KBM-7 (cell line): Measurements from ENCODE around the gene MYO1H.
"Not testable (repeated sequence)": the region's sequence is repeated elsewhere in the genome, so short reads cannot be mapped to it uniquely, and the experiment has no call there.

Source experiments
- DNase-seq: peaks from one replicate; pipeline ENCODE4 v3.0.0-alpha.2; 2015
- in situ Hi-C: fragments of 300-500 bp; cut with MboI; formaldehyde crosslinking; loops from 2 replicates; pipeline ENCODE4 v1.14.3; 2020; ENCODE audit warnings: low sequenced_read_pairs, low pct_unique_long_range_greater_than_20kb, mixed read lengths

The MYO1H gene

DNA sequence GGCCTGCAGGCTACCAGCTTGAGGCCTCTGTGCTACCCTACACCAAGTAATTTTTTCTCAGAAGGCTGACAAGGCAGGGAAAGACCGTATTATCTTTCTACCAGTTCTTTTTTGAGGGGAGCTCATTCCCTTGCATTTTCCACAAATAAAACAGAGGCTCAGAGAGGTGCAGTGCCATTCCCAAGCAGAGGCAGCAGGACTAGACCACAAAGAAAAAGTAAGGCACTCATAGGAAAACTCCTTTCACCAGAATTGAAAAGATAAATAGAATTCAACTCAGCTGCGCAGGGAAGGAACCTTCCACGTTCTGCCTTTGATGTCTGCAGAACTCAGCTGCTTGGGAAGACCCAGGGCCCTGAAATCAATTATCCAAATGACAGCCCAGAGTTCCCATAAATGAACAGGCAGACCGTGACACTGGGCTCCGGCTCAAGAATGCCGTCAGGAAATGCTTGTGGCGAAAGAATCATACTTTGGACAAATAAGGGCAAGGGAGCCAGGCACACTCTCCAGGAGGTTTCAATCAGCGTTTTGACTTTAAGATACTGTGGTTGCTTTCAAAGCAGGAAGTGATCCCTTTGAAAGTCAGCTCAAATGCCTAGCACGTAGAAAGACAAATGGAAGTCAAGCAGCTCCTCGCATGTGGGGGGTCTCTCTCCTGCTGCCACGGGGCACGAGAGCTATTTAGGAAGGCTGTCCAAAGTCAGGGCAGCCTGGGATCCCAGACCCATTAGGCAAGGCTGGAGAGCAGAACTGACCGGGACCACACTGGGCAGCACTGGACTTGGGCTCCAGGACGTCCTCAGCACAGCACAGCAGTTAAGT is 115.4 kb downstream of the MYO1H start:
- DNase-seq, result peak; percentile 64
- in situ Hi-C loops, result no loop called here

DNA sequence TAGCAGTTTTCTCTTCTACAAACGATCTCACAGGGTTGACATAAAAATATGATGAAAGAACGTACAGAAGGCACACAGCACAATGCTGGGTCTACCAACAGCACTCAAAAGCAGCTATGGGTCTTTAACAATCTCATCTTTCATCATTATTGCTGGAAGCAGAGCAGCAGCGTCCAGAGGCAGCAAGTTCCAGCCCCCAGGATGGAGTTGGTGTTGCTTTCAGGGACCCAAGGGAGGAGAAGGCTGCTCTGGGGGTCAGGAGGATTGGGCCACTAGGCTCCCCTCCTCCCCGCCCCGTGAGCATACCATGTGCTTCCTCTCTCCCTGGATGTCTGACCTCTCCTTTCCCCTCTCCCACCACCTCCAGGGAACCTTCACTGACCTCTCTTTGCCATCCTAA is 116.1 kb downstream of the MYO1H start:
- no peak for DNase-seq

DNA sequence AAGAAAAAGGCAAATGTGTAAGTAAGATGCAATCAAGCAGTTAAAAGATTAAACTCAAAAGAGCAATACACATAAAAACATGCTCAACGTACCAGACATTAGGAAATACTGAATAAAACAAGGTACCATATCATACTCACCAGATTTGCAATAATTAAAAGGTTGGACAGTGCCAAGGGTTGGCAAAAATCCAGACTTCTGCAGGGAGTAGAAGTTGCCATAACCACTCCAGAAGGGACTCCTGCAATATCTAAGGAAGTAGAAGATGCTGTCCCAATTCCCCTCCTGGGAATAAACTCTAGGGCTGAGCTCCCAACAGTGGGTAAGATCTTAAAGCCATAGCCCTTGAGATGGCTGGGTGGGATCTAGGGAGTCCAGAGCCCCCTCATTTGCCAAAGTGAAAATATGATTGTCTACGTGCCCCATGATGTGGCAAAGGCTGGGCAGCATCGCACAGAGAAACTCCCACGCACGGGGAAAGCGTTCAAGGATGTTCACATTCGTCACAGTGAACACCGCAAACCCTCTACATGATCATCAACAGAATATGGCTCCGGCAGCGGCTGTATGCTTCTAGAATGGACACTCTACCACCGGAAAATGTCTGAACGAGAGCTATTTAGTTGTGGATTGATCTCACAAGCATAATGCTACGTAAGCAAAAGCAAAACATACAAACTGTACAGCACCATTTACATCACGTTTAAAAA is 117.1 kb downstream of the MYO1H start:
- DNase-seq, result no peak
- in situ Hi-C loops, result no loop called here

More for the DNA sequence above, 116.1 kb downstream of the MYO1H start:
- in situ Hi-C loops, result no loop called here

DNA sequence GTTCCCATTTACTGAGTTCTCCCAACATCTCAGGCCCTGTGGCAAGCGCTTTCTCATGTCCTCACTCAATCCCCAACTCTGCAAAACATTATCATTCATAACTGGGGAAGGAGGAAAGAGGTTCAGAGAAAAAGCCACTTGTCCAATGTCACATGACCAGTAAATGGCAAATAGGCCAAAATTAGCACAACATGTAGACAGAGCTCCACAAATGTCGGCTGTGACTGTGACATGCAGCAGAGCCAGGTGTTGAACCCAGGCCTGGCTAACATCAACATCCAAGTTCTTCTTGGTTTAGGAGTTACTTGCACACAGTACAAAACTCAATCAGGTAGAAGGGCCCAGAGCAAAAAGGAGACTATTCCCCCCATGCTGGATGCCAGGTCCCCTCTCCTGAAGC is 118.6 kb downstream of the MYO1H start:
- in situ Hi-C loops, result no loop called here
- no peak for DNase-seq

DNA sequence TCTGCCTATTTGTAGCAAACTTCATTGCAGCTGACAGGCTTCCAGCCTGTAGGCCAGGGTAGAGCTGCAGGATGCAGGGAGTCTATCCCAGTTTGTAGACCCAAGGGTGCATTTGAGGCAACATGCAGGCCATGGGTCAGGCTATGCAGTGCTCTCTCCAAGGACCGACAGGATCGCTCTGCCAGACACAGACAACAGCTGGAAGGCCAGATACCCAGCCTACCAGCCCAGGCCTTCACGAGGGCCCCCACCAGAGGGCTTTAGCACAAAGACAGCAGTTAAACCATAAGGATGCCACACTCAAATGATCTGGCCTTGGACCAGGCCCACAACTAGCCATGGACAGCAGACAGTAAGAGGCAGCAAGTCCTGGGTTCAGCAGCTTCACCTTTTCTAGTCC is 119.1 kb downstream of the MYO1H start:
- in situ Hi-C loops, result no loop called here
- DNase-seq, result no peak

DNA sequence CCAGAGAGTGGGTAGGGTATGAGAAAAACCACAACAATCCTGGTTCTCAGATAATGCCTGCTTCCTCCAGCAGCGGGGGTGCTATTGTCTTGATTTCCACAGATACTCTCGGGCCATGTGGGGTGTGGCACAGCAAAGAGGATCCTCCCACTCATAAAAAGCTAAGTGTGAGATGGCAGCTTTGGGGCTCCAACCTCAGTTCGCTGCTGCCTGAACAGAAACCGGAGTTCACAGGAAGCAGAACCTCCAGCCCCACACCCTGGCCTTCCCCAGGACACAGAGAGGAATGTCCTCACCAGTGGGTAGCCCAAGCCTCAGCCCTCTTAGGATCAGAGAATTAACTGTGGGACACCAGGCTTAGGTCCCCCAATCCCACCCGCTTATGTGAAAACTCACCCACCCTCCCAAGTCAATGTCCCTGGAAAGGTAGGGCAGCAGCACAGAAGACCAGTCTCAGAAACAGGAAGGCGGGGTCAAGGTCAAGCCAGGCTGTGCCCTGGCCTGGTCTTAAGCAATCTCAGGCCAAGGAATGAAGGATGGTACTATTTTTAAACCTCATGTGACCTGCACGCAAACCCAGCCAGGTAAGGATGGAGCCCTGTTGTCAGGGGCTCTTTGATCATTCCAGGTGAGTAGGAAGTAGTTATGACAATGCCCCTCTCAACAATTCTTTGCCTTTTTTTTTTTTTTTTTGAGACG is 120.4 kb downstream of the MYO1H start:
- peak; percentile 48 for DNase-seq
- in situ Hi-C loops, result no loop called here

DNA sequence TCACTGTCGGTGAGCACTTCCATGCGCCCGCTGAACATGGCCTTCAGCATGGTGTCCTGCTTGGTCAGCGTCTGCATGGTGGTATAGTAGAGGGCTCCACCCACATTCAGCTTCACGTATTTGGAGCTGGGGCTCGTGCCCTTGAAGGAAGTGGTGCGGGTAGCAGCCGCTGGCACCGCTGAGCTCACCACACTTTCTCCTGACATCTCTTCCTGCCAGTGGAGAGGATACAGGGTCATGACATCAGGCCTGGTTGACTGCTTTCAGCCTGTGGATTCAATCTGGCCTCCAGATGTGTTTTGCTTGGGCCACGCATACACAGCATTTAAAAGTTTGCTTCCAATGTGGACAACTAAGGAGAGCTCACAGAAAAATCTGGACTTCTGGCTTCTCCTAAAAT is 121.8 kb downstream of the MYO1H start:
- in situ Hi-C loops, result no loop called here
- DNase-seq, result no peak

DNA sequence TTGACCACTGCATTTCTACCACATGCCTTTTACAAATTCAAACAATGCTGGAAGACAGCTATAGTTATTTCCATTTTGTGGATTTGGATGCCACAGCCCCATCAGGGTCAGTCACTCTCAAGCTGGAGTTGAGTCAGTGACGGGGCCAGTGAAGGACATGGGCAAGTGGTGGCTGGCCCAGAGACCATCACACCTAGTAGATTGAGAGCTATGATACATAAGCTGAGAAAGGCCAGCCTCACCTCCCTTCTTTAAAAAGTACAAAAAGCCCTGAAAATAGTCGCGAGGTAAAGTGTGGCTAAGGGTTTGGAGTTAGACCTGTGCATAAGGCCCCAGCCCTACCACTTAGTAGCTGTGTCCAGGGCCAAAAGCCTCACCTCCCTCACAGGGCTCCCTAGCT is 125.3 kb downstream of the MYO1H start:
- DNase-seq, result no peak
- in situ Hi-C loops, result no loop called here

DNA sequence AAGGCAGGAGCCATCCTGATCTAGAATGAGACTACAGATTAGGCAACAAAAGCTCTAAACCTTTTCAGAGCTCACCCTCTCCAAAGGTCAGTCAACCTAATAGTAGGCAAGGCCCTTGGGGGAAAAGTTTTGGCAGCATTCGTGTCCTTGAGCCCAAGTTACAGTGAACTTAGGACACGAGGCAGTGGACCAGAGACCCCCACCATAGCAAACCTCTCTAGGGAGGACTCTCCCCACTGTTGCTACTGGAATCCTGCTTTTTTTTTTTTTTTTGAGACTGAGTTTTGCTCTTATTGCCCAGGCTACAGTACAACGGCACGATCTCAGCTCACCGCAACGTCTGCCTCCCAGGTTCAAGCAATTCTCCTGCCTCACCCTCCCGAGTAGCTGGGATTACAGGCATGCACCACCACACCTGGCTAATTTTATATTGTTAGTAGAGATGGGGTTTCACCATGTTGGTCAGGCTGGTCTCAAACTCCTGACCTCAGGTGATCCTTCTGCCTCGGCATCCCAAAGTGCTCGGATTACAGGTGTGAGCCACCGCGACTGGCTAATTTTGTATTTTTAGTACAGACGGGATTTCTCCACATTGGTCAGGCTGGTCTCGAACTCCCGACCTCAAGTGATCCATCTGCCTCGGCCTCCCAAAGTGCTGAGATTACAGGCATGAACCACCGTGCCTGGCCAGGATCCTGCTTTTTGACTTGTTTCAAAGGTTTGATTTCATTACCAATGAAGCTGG is 126.0 kb downstream of the MYO1H start:
- DNase-seq, in situ Hi-C loops: not testable (repeated sequence)

DNA sequence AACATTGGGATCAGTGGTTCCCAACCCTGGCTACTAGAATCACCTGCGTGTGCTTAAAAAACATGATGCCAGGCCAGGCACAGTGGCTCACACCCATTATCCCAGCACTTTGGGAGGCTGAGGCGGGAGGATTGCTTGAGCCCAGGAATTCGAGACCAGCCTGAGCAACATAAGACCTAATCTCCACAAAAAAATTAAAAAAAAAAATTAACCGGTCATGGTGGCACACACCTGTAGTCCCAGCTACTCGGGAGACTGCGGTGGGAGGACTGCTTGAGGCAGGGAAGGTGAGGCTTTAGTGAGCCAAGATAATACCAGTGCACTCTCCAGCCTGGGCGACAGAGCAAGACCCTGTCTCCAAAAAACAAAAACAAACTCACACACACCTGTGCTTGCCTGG is 127.4 kb downstream of the MYO1H start:
- DNase-seq, result no peak
- in situ Hi-C loops, result no loop called here

DNA sequence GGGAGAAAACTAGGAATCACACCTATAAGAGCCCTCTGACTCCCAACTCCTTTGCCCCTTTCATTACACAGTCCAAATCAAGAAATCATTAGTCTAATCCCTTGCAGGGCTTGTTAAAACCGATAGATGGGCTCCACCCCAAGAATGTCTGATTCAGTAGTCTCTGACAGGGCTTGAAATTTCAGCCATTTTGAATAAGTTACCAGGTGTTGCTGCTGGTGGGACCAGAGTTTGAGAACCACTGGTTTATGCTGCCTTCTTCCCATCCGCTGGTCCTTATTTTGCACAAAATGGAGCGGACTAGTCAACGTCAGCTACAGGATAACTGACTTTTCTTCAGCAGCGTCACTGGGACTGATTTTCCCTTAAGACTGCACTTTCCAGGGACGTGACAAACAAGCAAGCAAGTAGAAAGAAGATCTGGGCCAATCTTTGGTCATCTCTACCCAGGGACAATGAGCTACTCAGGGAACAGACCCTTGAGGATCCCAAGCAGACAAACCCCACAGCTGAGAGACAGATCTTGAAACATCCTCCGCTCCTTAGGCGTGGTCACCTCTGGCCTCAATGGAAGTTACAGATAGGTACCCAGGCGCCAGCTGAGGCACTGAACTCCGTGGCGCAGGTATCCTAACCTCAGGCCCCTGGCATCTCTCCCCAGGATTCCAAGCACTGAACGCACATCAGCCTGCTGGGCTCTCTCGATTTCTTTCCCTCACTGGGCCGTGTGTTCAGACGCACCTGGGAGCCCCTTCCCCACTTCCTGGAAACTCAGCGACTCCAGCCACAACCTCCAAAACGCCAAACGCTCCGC is 128.5 kb downstream of the MYO1H start:
- in situ Hi-C loops, result no loop called here
- DNase-seq, result no peak

DNA sequence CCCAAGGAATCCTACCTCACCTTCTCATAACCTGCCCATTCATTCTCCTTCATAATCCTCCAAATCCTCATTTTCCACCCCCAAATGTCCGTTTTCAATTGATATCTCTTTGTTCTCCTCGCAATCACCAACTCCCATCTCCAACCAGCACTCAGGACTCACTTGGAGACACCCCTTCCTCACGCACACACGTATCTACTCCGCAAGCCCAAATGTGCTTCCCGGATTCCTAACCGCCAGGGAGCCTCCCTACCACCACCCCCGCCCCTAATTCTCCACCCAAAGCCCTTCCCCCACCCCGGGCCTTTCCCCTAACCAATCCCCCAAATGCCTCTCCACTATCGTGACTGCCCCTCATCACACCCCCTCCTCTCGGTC is 129.1 kb downstream of the MYO1H start:
- DNase-seq, result peak; percentile 7

DNA sequence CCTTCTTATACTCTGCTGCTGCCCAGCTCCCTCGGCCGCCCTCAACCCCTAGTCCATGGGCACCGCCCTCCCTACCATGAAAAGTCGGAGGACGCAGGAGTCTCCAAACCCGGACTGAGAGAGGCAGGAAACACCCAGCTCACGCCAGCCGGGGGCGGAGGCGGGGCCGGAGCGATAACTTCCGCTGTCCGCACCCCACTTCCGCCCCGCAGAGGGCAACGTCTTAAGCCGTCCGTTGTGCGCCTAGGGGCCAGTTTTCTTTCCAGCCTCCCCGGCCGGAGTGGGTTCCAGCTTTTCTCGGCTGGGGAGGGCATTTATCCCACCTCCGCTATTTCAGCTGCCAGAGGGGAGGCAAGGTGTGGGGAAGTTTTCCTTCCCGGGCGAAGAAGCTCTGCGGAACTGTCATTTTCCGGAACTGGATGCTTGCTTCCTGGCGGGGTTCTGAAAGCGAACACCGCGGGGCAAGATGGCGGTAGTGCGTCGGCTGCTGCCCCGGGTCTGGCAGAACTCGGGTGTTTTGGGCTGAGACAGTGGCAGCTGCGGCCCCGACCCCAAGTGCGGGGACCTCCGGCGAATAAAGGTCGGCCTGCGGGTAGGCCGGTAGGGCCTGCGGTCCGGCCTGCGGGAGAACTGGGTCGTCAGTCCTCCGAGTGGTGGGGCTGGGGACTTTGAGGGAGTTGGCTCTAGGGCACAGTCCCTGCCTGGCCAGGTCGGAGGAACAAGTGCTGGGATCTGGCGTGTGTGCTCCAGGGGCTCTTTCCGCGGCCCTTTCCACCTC is 129.7 kb downstream of the MYO1H start, which contains the start of the genes KCTD10 and UBE3B:
TSS of gene KCTD10 (minus strand) at position 116 of the 778 bp plus-strand sequence. CDS start at position 78, 38 bp downstream.
TSS of gene UBE3B (plus strand) at position 450 of the 778 bp plus-strand sequence. CDS start 5,918 bp downstream, outside the sequence.
- in situ Hi-C loops, result no loop called here

More for the DNA sequence above, 129.1 kb downstream of the MYO1H start:
- in situ Hi-C loops, result no loop called here

DNA sequence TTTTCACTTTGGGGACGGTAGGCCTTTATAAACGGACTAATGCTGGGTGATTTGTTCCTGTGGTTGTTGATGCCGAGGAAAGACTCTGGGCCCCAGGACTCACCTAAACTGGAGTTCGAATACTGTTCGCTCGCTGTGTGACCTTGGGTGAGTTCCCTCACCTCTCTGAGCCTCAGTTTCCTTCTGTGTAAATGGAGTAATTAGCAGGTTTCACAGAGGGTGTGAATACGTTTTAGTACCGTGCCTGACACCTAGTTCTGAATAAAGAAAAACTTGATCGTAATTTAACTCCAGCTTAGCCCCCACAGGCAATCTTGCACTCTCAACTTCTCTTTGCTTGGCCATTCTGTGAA is 130.2 kb downstream of the MYO1H start:
- in situ Hi-C loops, result no loop called here
- DNase-seq, result no peak

More for the DNA sequence above, 129.7 kb downstream of the MYO1H start, which contains the start of the genes KCTD10 and UBE3B:
- peak; percentile 91 for DNase-seq

DNA sequence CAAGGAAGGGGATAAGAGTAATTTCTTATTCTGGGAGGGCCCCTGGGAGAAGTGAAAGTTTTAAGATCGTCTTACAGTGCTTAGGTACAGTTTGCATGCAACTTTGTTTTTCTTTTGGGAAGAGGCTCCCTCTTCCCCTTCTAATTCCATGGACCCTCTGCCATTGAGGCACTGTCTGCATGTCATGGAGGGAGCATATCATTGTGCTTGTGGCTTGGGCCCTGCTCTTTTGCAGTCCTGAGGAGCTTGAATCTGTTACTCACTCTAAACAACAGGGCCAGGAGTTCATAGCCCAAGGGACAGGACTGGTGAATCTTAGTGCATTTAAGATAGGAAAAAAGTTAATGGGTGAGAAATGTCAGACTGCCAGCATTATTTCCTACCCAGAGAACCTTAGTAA is 132.1 kb downstream of the MYO1H start:
- in situ Hi-C loops, result no loop called here
- DNase-seq, result no peak

DNA sequence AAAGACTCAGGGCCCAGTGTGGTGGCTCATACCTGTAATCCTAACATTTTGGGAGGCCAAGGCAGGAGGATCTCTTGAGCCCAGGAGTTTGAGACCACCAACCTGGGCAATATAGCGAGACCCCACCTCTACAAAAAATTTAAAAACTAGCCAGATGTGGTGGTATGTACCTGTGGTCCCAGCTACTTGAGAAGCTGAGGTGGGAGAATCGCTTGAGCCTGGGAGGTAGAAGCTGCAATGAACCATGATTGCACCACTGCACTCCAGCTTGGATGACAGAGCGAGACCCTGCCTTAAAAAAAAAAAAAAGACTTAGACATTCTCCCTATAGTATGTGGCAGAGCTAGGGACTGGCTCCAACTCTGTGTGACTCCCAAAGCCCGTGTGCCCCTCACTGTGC is 132.7 kb downstream of the MYO1H start:
- in situ Hi-C loops, result no loop called here
- no peak for DNase-seq

DNA sequence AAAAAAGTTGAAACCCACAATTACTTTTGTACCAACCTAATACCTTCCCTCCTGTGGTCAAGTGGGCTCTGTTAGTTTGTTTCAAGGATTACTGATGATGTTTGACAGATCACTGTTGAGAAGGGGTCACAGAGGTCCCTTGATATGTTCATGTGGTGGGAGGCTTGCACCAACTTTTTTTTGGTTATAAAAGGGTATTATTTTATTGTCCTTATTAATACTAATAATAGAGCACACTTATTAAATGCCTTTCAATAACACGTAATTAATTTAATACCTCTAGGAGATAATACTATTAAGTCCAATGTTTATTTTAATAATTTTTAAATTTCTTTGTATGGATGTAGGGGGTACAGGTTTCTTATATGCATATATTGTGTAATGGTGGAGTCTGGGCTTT is 134.2 kb downstream of the MYO1H start:
- in situ Hi-C loops, result no loop called here
- DNase-seq, result no peak

DNA sequence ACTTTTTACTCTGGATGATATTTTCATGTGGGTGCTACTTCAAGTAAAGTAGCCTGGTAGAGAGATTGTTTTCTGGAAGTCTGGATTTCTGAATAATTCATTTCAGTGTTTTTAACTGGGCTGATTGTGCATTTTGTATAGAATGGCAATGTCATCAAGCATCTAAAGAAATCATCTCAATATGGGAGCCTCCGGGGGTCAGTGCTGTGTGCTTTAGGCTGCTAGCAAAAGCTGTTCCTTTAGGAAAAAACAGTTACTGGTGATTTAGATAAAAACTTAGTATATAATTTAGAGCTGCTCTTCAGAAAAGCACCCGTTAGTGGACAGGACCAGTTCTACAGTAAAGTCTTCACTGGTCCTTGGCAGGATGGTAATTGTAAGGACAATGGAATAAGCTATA is 134.8 kb downstream of the MYO1H start:
- no peak for DNase-seq
- in situ Hi-C loops, result no loop called here
